GM21529 (cell line): ENCODE data around the gene ZC2HC1B.

Experiments used
- ATAC-seq: cut with Tn5 transposase; IDR thresholded peaks from one replicate; pipeline ENCODE4 v1.9.1; 2021; ENCODE audit not compliant: unreplicated experiment

Gene ZC2HC1B

DNA sequence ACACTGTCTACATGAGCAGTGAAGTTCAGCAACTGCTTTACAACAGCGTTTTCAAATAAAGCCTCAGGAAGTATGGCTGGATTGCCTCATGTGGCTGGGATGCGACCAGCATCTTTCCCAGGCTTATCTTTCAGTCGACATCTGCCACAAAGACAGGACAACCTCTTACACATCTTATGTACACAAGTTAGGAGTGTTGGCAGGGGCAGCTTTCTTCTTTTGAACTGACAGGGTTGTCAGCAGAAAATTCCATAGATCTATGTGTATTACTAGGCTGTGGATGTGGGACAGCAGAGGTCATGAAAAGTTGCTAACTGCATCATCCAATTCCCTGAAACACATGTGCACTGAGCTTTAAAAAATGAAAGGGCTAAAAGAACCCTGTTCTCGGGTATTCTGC, 95.7 kb downstream of the ZC2HC1B start:
- ATAC-seq = no peak

DNA sequence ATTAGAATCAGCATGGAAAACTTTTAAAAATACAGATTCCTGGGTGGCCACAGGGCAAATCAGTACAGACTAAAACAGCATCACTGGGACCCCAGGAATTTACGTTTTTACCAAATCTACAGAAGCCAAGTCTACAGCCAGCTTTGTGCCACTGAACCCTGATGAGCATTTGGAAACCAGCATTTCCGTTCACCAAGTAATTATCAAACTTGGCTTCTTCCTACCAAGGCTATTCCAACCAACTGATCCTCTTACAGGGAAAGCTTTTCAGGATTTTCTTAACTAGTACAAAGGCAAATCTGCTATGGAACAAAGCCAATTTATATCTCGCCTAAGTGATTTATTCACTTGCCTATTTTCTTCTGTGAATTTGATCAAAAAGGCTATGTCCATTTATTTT, 96.8 kb downstream of the ZC2HC1B start:
- ATAC-seq = no peak

DNA sequence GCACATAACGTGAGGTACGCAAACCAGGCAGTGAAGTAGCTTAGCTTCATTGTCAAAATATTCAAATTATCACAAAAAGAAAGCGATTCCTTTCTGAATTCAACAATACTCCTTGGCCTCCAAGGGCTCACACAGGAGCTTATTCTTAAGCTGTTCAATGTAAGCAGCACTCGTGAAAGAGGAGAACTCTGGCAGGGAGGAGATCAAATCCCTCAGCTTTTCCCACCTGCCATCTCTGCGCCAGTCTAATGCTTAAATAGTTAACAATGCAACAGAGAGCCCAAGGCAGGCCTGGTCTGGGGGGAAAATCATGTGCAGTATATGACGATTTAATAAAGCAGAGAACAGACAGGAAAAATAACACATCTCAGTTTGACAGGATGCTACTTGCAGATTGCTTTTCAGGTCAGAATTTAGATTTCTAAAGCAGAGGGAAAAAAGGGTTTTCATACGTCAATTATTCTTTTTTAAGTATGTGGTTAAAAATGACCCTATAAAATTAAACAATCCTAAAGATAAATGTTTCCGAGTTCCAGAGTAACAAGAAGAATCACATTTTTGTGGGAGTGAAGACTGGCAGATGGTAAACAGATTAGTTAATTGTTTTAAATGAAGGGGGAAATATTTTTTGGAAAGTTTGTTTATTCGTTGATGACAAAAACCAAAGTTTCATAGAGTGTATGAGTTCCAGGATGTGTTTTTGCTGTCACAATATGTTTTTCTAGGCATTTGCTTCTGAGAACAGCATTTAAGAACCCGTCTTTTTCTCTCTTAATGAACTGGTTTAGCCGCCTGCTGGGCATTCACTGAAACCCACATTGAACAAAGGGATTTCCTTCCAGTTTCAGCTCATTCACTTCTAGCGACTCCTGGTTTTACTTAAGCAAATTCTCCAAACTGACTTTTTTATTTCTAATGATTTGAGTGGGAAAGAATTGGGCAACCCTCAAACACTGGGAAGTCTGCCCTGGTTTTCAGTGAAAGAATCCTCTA, 97.9 kb downstream of the ZC2HC1B start:
- ATAC-seq = no peak

GRCh38 chr6:143963158-143963919, 99.1 kb downstream of the ZC2HC1B start:
- no peak for ATAC-seq

GRCh38 chr6:143964674-143965081, 100.4 kb downstream of the ZC2HC1B start:
- ATAC-seq = no peak

- no peak for ATAC-seq
Measured at GRCh38 chr6:143965503-143966171, 101.4 kb downstream of the ZC2HC1B start.

GRCh38 chr6:143966312-143966711, 102.0 kb downstream of the ZC2HC1B start:
- no peak for ATAC-seq

- no peak for ATAC-seq
Measured at GRCh38 chr6:143967706-143968376, 103.6 kb downstream of the ZC2HC1B start.

DNA sequence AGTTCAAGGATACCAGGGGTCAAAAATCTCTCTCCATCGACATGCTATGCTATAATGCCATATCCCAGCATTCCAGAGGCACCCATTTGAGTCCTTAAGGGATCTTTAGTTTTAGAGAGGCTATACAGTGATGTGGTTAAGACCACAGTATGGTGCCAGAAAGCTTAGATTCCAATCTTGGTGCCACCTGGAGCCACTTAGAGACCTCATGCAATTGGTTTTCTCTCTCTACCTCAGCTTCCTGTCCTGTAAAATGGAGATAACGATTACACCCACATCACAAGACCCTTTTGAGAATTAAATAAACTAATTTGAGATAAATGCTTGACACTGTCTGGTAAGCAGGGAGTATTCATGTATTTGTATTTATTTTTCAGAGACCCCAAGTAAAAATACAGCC, 104.8 kb downstream of the ZC2HC1B start:
- no peak for ATAC-seq

DNA sequence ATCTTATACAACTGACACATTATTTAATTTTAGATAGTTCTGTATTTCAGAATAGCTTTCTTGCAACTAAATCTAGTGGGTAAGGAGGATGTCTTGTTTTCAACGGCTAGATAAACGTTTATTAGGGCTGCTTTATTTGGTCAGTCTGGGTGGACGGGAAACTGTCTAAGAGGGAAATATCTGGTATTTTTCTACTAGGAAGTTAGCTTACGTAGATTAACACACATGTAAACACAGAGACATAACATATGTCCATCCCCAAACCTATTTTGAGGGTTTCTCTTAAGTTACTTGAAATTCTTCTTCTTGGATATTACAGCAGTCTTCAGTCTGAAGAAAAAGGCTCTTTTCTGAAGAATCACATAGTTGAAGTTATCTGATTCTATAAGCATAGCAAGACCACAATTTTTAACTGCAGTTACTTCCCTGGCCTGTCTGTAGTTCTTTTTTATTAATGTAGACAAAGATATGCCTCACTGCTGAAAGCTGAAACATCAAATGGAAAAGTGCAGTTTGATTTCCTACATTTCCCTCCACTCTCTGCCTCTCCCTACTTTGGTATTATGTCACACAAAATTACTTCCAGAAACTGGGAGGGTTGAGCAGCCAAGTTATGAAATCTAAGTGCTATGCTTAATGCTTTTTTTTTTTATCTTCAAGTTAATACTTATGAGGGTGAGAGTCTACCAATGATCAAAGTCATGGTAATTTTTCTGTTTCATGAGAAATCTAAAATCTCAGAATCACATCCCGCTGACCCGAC, 106.4 kb downstream of the ZC2HC1B start:
- no peak for ATAC-seq

DNA sequence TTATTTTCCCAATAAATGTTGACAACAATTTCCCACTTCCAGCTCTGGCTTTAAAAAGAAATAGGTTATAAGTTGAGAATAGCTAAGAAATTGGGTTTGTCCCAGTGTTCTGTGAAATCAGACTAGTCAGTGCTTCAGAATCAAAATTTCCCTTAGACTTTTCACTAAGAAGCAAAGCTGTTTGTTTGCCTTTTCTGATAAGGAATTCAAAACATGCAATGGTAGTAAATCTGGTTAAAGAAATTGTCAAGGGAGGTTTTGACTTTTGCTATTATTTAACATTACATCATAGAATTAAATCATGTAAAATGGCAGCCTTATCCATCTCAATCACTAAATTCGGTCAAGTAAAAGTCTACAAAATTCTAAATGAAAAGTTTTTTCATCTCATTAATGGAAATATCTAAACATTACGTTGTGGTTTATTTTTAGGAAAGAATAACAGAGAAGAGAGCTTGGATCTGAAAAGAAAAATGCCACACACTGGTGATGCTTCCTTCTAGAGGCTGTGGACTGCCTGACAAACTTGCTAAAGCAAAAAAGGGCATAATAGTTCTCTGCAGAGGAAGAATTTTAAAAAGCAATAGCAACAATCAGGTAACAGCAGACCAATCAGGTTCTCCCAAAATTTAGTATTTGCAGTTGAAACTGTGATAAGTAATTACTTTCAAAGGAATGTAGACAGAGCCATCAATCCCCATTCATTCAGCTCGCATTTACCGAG, 107.4 kb downstream of the ZC2HC1B start:
- ATAC-seq = no peak

DNA sequence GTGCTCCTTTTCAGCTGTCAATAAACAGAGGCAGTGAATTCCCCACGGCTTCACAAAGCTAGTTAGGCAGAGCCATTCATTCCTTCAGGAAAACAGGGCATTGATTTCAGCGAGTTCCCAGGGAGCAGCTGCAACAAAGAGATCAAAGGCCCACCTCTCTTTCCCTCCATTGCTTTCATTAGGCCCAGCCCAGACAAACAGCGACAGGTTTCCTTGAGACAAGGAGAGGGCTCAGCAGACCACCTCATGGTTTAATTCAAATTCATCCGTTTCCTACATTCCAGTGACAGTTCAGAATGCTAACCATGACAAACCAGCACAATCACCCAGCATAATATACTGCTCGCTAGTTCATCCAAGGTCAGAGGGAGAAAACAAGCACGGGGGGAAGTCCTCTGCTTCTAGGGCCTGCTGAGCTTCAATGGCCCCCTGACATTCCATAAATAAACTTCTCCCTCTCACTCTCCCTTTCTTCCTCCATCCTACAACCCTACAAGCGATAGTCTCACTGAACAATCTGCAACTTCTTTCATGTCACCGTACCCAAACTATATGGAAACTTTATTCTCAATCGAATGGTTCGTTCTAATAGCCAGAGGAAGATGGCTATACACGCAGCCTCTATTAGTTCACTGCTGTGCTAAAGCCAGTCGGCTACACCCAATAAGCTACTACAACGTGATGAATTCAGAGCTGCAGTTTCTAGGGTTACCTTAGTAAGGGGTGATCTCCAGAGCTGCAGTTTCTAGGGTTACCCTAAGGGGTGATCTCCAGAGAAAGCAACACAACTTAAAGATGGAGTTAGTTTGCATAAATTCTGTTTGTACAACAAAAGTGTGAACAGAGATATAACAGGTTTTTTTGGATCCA, 109.1 kb downstream of the ZC2HC1B start:
- no peak for ATAC-seq

- ATAC-seq = no peak
Measured at GRCh38 chr6:143974089-143974488, 109.8 kb downstream of the ZC2HC1B start.

DNA sequence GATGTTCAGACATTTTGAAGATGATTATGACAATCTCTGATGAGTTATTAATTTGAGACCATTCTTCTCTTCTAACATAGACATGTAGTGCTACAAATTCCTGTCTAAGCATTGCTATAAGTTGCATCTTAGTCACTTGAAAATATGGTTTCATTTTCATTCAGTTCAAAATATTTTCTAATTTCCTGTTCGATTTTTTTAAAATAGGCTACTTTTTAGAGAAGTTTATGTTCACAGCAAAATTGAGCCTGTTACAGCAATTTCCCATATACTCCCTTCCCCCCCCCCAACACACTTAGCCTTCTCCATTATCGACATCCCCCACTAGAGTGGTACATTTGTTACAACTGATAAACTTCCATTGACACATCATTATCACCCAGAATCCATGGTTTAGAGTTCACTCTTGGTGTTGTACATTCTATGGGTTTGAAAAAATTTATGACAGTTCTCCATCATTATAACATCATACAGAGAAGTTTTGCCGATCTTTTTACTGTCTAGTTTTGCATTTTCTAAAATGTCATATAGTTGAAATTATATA, 112.6 kb downstream of the ZC2HC1B start:
- no peak for ATAC-seq

- no peak for ATAC-seq
Measured at GRCh38 chr6:143980921-143981320, 116.6 kb downstream of the ZC2HC1B start.

- ATAC-seq = no peak
Measured at GRCh38 chr6:143982968-143983367, 118.7 kb downstream of the ZC2HC1B start.

- ATAC-seq = no peak
Measured at GRCh38 chr6:143984666-143985065, 120.4 kb downstream of the ZC2HC1B start.

DNA sequence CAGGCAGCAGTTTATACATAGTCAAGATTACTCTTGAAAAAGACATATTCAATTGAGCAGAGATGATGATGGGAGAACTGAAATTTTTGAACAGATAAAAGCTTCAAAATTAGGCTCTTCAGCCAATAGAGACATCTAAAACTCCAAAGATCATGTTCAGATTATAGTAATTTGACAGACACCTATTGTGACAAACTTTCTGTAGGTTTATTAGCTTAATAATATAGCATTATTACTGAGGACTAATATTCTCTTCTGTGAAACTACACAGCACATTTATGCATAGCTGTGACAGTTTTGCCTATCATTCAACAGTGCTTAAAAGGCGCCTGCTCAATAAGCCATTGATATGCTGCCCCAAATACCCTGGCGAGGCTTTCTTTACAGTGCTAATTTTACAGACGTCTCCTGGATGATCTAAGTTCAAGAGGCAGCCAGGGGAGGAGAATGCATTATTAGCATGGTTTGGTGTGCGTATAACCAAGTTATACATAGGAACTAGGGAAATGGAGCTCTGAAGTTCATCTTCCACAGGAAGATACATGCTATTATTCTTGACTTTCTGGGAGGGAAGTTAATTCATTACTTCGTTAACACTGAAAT, 122.3 kb downstream of the ZC2HC1B start:
- ATAC-seq = no peak
